GM13976 (cell line): ENCODE measurements around the gene RTRAF.

ENCODE experiments used
- DNase-seq: peaks from one replicate; pipeline ENCODE4 v3.0.0; 2012; ENCODE audit warnings: low spot score
- in situ Hi-C: fragments of 300-500 bp; cut with MboI; formaldehyde crosslinking; loops from one replicate; pipeline ENCODE4 v1.12.0; 2022; ENCODE audit warnings: low sequenced_read_pairs, mixed read lengths, inconsistent platforms; ENCODE audit not compliant: unreplicated experiment
- TF ChIP-seq, protein P1 (sequence below): IDR thresholded peaks from 2 replicates; pipeline ENCODE4 v1.5.1; 2012; ENCODE audit warnings: borderline replicate concordance, mild to moderate bottlenecking; ENCODE audit not compliant: insufficient read depth; ENCODE audit errors: extremely low read depth, missing control alignments, control extremely low read depth

Gene RTRAF

DNA sequence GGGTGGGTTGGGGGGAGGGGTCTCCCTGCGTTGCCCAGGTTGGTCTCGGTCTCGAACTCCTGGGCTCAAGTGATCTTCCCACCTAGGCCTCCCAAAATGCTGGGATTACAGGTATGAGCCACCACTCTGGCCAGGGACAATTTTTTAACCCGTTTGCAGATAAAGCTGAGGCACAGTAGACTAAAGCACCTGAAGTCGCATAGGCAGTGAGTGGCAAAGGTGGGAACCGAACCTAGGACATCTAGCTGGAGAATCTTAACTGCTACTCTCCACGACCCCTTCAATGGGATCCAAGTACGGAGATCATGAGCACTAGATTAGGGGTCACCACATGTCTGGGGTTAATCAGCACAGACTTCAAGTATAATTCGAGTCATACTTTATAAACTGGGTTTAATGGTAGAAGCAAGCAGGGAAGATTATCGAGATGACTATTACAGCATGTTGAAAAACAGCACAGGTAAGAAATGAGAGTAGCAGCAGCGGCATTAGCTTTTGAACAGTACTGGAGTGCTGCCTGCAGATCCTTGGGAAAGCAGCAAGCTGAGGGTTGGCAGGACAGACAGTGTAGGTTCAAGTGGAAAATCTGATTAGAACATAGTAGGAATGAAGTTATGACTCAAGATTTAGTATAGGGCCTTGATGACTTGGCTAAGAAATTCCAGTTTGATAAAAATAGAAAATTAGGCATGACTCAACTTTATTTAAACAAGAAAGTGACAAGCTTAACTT is 55.6 kb downstream of the RTRAF start:
- no peak for DNase-seq
- in situ Hi-C loops: no loop called here
- TF ChIP-seq, protein P1, sequence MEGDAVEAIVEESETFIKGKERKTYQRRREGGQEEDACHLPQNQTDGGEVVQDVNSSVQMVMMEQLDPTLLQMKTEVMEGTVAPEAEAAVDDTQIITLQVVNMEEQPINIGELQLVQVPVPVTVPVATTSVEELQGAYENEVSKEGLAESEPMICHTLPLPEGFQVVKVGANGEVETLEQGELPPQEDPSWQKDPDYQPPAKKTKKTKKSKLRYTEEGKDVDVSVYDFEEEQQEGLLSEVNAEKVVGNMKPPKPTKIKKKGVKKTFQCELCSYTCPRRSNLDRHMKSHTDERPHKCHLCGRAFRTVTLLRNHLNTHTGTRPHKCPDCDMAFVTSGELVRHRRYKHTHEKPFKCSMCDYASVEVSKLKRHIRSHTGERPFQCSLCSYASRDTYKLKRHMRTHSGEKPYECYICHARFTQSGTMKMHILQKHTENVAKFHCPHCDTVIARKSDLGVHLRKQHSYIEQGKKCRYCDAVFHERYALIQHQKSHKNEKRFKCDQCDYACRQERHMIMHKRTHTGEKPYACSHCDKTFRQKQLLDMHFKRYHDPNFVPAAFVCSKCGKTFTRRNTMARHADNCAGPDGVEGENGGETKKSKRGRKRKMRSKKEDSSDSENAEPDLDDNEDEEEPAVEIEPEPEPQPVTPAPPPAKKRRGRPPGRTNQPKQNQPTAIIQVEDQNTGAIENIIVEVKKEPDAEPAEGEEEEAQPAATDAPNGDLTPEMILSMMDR: no peak

DNA sequence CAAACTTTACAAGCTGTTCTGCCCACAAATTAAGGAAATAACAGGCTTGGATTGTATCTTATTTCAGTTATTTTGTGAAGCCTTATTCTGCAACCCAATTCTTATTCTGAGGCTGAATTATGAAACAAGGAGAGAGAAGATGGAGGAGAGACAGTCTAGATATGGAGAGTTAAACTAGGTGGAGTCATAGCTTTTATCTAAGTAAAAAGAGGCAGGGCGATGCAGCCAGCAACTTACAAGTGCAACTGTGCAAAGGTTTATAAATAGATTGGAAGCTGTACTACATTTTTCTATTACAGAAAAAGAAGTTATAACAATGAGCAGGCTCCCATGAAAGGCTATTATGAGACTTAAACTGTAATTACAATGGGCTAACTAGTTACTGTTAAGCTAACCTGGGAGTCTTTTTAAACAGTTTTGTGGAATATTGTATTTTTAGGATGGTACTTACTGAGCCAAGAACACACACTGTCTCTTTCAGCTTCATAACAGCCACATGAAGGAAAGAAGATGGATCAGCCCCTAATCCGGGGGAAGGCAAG is 57.1 kb downstream of the RTRAF start:
- no peak for DNase-seq
- TF ChIP-seq, protein P1: no peak
- in situ Hi-C loops: no loop called here

DNA sequence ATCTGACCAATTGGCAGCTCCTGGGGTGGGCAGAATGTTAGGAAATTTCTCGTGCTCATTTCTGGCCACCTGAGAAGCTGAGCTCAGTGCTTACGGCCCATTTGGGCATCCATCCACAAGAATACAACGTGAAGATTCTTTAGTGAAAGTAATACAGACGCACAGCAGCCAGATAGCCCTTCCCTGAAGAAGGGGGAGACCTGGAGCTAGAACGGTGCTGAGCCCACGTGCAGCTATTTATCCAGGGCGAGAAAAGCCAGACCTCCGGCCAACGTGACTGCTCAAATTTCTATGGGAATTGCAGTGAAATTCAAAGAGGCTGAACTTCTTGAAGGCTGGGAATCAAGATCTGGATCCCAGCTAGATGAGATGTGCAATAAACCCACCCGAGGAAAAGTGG is 58.8 kb downstream of the RTRAF start:
- TF ChIP-seq, protein P1: no peak
- in situ Hi-C loops: no loop called here
- DNase-seq: no peak

DNA sequence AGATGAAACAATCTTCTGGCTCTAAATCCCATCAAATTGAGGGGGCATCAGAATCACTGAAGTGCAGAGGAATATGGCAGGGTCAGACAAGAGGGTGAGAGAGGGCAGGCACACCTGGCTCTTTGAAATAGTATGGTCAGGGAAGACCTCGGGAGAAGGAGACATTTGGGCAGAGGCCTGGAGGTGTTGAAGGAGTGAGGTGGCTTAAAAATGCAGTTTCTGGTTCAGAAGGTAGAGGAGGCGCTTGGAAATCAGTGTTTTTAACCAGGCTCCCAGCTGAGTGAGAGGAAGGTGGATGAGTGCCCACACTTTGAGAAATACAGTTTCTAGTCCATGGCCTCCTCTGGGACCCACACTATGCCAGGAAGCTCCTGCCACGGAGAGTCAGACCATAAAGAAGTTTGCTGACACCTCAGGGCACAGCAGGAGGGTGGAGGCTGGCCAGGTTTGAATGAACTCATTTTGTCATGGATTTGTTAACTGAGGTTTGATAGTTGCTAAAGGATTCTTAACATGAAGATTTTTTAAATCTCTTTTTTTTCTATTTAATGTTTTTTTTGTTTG is 59.4 kb downstream of the RTRAF start:
- in situ Hi-C loops: no loop called here
- TF ChIP-seq, protein P1: no peak
- DNase-seq: no peak

DNA sequence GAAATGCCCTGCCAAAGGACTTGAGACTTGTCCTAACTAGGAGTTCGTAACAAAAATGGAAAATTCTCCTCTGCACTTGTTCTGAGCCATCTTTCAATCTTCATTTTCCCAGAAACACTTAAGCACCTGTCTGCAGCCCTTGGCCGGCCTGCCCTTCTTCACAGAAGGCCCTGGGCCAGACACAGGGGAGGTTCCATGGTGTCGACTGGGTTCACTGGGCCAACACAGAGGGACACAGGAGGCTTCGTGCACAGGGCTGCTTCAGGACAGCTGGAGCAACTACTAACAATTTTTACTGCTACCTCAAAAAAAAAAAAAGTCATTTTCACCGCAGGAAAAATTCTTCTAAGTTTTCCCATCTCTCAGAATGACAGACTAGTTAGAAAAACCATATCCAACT is 59.9 kb downstream of the RTRAF start:
- in situ Hi-C loops: no loop called here
- DNase-seq: no peak
- TF ChIP-seq, protein P1: no peak

DNA sequence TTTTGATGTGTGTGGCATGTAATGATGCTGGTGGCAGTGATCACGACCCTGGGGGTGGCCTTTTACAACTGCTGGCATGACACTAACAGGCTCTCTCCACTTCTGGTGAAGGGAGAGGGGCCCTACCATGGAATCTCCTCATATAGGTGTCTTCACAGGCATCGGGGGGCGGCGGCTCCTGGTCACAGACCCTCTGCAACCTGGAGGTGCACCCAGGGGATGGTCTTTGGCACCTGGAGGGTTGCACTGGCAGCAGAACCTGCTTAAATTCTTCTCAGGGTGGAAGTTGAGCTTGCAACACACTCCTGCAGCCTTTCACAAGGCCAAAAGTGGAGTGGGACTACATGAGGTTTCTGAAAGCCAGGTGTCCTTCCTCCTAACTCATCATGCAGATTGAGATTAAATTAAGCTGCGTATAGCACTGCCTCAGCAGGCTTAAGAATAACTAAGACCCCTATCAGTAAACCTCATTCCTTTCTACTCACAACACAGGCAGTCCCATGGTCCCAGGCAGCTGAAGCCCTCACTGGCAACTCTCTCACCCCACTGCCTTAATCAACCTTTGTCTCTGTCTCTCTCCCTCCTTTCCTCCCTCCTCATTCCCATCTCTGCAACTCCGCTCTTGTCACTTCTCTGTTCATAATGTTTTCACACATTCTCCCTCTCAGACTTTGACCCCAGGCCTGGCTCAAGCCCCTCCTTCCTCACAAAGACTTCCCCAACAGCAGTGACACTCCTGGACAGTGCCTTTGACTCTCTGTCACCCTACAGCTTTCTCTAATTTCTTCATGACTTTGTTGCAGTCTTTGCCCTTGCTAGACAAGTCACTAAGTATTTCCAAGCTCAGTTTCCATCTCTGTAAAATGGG is 60.6 kb downstream of the RTRAF start:
- in situ Hi-C loops: no loop called here
- TF ChIP-seq, protein P1: no peak
- no peak for DNase-seq
